GM11168 (cell line): Measurements from ENCODE around the gene ADAP1.
"Not testable (repeated sequence)": the region's sequence is repeated elsewhere in the genome, so short reads cannot be mapped to it uniquely, and the experiment has no call there.

Source experiments
- in situ Hi-C: fragments of 300-500 bp; cut with MboI; formaldehyde crosslinking; loops from one replicate; pipeline ENCODE4 v1.12.0; 2022; ENCODE audit warnings: low sequenced_read_pairs; ENCODE audit not compliant: unreplicated experiment

Gene ADAP1

GRCh38 chr7:946256-946996 is 8.1 kb downstream of the ADAP1 start:
- in situ Hi-C loops = no loop called here

- in situ Hi-C loops = no loop called here
These were observed 8.8 kb downstream of the ADAP1 start for GRCh38 chr7:945556-946255.

DNA sequence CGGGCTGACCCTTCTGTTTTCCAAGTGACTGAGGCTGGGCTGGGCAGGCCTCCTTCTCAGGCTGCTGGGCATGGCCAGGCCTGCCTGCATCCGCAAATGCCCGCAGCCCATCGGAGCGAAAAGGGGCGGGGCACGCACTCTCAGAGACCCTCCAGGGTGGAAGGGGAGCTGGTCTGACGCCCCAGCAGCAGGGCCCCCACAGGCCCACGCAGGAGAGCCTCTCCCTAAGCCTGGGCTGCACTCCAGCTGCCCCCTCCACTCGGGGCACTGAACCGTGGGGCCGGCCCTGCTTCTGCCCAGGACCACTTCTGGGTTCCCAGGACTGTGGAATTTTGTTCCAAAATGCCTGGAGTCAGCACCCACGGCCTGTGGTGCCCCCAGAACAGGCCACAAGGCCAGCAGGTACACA is 9.3 kb downstream of the ADAP1 start:
- in situ Hi-C loops = no loop called here

DNA sequence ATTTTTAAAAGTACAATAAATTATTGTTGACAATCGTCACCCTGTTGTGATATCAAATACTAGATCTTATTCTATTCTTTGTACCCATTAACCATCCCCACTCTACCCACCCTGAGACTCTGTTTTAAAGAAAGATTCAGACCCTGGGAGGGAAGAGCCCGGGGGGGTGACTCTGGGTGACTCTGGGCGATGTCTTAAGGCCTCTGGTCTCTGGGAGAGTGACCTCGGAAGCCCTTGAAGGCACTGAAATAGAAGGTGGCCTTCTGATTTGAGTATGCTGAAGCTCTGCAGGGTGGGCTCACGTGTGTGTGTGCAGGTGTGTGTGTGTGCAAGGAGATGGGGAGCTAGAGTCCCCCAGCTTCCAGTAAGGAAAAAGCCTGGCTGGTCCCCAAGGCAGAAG is 9.7 kb downstream of the ADAP1 start:
- in situ Hi-C loops = no loop called here

DNA sequence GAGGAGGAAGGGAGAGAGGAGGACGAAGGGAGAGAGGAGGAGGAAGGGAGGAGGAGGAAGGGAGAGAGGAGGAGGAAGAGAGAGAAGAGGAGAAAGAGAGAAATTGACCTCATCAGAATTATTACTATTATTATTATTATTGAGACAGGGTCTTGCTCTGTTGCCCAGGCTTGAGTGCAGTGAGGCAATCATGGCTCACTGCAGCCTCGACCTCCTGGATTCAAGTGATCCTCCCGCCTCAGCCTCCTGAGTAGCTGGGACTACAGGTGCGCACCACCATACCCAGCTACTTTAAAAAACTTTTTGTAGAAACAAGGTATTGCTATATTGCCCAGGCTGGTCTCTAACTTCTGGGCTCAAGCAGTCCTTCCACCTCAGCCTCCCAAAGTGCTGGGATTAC is 10.7 kb downstream of the ADAP1 start:
- in situ Hi-C loops = not testable (repeated sequence)

DNA sequence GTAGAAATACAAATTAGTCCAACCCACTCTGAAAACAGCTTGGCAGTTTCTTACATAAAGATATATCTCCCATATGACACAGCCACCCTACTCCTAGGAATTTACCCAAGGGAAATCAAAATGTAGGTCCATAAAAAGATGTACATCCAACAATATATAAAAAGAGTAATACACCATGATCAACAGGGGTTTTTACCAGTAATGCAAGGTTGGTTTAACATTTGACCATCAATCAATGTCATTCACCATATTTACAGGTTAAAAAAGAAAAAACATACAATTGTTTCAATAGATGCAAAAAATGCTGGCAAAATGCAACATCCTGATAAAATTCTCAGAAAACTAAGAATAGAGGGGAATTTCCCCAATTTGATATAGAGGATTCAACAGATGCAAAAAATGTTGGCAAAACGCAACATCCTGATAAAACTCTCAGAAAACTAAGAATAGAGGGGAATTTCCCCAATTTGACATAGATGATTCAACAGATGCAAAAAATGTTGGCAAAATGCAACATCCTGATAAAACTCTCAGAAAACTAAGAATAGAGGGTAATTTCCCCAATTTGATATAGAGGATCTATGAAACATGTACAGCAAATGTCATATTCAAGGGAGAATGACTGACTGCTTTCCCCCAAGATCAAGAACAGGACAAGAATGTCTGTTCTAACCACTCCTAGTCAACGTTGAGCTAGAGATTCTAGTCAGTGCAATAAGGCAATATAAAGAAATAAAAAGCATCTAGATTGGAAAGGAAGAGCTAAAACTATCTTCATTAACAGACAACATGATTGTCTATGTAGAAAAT is 13.7 kb downstream of the ADAP1 start:
- in situ Hi-C loops = no loop called here

- in situ Hi-C loops = no loop called here
These were observed 14.6 kb downstream of the ADAP1 start for GRCh38 chr7:939843-940242.

GRCh38 chr7:938546-939185 is 15.8 kb downstream of the ADAP1 start:
- in situ Hi-C loops = no loop called here

DNA sequence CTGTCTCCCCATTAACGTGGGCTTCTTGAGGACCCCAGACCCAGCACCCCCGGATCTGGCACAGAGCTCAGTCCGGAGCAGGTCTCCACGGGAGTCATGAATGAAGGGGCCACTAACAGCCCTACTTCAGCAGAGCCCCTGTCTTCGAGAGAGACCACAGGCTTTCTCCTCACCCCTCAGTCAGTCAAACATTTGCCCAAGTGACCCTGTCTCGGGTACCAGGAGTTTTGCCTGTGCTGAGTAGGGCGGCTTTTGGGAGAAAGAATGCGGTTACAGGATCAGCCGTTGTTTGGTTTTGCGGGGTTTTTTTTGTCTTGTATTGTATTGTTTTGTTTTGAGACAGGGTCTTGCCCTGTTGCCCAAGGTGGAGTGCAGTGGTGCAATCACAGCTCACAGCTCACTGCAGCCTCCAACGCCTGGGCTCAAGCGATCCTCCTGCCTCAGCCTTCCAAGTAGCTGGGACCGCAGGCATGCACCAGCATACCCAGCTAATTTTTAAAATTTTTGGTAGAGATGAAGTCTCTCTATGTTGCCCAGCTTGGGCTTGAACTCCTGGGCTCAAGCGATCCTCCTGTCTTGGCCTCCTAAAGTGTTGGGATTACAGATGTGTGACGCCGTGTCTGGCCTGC is 16.5 kb downstream of the ADAP1 start:
- in situ Hi-C loops = no loop called here

DNA sequence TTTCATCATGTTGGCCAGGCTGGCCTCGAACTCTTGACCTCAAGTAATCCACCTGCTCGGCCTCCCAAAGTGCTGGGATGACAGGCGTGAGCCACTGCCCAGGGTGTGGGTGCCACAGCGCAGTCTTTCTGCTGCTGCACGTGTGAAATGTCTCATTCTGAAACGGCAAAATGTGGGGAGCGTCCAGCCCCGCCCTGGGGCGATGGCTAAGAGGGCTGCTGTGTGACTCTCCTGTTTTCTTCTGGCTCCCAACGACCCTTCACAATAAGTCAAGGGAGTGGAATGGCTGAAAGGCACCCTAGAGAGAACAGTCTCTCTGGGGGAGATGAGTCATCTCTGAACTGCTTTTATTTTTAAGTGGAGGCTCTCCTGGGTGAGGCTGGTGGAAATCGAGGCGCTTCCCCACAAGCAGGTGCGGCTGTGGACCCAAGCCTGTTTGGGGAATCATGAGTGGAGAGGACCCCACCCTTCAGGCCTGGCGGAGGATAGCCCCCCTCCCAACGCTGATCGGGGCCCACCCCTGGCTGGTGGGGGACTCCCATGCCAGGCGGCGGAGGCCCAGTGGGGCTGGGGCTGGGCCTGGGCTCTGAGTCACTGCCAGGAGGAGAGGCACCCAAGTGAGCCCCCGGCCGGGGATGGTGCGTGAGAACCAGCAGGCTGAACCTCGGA is 18.0 kb downstream of the ADAP1 start:
- in situ Hi-C loops = no loop called here

DNA sequence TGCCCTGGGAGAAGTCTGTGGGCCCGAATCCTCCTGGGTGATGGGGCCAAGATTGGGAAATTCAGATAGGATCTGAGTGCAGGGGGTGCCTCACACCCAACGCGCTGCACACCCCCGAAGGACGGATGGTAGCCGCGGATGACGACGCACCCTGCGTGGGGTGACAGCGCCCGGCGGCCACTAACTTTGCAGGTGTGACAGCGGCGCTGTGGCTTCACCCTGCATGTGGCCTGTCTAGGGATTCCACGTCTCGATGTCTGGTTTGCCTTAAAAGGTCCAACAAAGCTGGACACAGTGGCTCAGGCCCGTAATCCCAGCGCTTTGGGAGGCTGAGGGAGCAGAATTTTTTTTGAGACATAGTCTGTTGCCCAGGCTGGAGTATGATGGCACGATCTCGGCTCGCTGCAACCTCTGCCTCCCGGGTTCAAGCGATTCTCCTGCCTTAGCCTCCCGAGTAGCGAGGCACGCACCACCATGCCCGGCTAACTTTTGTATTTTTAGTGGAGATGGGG is 18.6 kb downstream of the ADAP1 start:
- in situ Hi-C loops = no loop called here

GRCh38 chr7:935164-935873 is 19.2 kb downstream of the ADAP1 start:
- in situ Hi-C loops = no loop called here

GRCh38 chr7:934469-935163 is 19.9 kb downstream of the ADAP1 start:
- in situ Hi-C loops = no loop called here

DNA sequence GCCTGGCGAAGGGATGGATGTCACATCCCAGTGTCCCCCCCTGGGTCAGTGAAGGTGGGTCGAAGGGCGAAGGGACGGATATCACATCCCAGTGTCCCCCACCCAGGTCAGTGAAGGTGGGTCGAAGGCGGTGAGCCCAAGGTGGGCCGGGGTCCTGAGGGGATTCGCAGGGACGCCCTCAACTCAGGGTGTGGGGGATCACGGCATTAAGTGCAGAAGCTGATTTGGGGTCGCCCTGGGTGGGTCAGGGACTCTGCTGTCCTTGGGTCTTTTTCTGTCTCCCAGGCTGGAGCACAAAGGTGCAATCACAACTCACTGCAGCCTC is 21.9 kb downstream of the ADAP1 start:
- in situ Hi-C loops = no loop called here

GRCh38 chr7:931871-932650 is 22.4 kb downstream of the ADAP1 start:
- in situ Hi-C loops = no loop called here

- in situ Hi-C loops = no loop called here
These were observed 23.3 kb downstream of the ADAP1 start for GRCh38 chr7:930975-931758.

- in situ Hi-C loops = loop anchor here (5.0 kb wide), 1 partner anchor 33 kb away; no protein-coding TSS in a partner anchor
These were observed 25.2 kb downstream of the ADAP1 start for GRCh38 chr7:929311-929711.
